ENCODE results near the gene PDE11A.
A peak's percentile ranks its signal among the peaks of the same experiment; 100 is the strongest.

The PDE11A gene

GRCh38 chr2:177628831-177629230 lies 443.7 kb downstream of the PDE11A start:
- Histone ChIP-seq H4K20me1 (ENCODE audit: insufficient read depth, low read length) (no peaks in the 10 kb centered on the region), H3K36me3 (ENCODE audit: insufficient read depth, low read length) (no peaks in the 10 kb centered on the region), H3K4me2 (ENCODE audit: insufficient read depth, low read length) (no peak overlapping the region), H3K27ac (ENCODE audit: low read length) (no peak overlapping the region), H3K9me3 (ENCODE audit: insufficient read depth, low read length, severe bottlenecking) (no peaks in the 10 kb centered on the region), H3K79me2 (ENCODE audit: insufficient read depth, low read length) (no peaks in the 10 kb centered on the region), H2AFZ (ENCODE audit: low read depth, low read length) (0 out of 2 replicates have a peak overlapping the region, but pooled peaks have one; percentile 43), H3K27me3 (ENCODE audit: insufficient read depth, low read length, poor library complexity) (no peaks in the 10 kb centered on the region), H3K4me3 (ENCODE audit: low read depth in 1 of 2, low read length in 2 of 2) (no peak overlapping the region), H3K4me1 (ENCODE audit: insufficient read depth, low read length) (peaks cover 29% of the 10 kb centered on the region), H3K9ac (ENCODE audit: low read depth, low read length) (no peak overlapping the region)
- ATAC-seq (ENCODE audit: insufficient read depth, low read depth) (no peak), DNase-seq (no peak)
- TF ChIP-seq CTCF (IDR thresholded peaks at IDR 0.05; ENCODE audit: borderline replicate concordance, extremely low read depth, low read length, poor library complexity, severe bottlenecking) (no peak), EZH2 (IDR thresholded peaks at IDR 0.05; ENCODE audit: borderline replicate concordance, low read depth, low read length, severe bottlenecking) (no peak)

- Histone ChIP-seq H3K4me2 (ENCODE audit: insufficient read depth, low read length) (no peak overlapping the region), H4K20me1 (ENCODE audit: insufficient read depth, low read length) (no peaks in the 10 kb centered on the region), H3K36me3 (ENCODE audit: insufficient read depth, low read length) (no peaks in the 10 kb centered on the region), H3K9me3 (ENCODE audit: insufficient read depth, low read length, severe bottlenecking) (no peaks in the 10 kb centered on the region), H2AFZ (ENCODE audit: low read depth, low read length) (no peak overlapping the region), H3K79me2 (ENCODE audit: insufficient read depth, low read length) (no peaks in the 10 kb centered on the region), H3K27ac (ENCODE audit: low read length) (no peak overlapping the region), H3K4me1 (ENCODE audit: insufficient read depth, low read length) (peaks cover 12% of the 10 kb centered on the region), H3K27me3 (ENCODE audit: insufficient read depth, low read length, poor library complexity) (no peaks in the 10 kb centered on the region), H3K9ac (ENCODE audit: low read depth, low read length) (no peak overlapping the region), H3K4me3 (ENCODE audit: low read depth in 1 of 2, low read length in 2 of 2) (no peak overlapping the region)
- no peak for TF ChIP-seq EZH2 (IDR thresholded peaks at IDR 0.05; ENCODE audit: borderline replicate concordance, low read depth, low read length, severe bottlenecking)
- TF ChIP-seq CTCF (IDR thresholded peaks at IDR 0.05; ENCODE audit: borderline replicate concordance, extremely low read depth, low read length, poor library complexity, severe bottlenecking): no peak
- no peak for DNase-seq
- ATAC-seq (ENCODE audit: insufficient read depth, low read depth): no peak
Observed at GRCh38 chr2:177625744-177626650, 446.6 kb downstream of the PDE11A start.

- ATAC-seq (ENCODE audit: insufficient read depth, low read depth) (no peak), DNase-seq (no peak)
- H3K4me3 ChIP-seq (ENCODE audit: low read depth in 1 of 2, low read length in 2 of 2): no peak overlapping the region
- no peaks in the 10 kb centered on the region for H3K27me3 ChIP-seq (ENCODE audit: insufficient read depth, low read length, poor library complexity)
- H3K27ac ChIP-seq (ENCODE audit: low read length): no peak overlapping the region
- TF ChIP-seq EZH2 (IDR thresholded peaks at IDR 0.05; ENCODE audit: borderline replicate concordance, low read depth, low read length, severe bottlenecking): no peak
- H3K4me2 ChIP-seq (ENCODE audit: insufficient read depth, low read length): no peak overlapping the region
- H3K79me2 ChIP-seq (ENCODE audit: insufficient read depth, low read length): no peaks in the 10 kb centered on the region
- no peak overlapping the region for H3K9ac ChIP-seq (ENCODE audit: low read depth, low read length)
- H3K9me3 ChIP-seq (ENCODE audit: insufficient read depth, low read length, severe bottlenecking): no peaks in the 10 kb centered on the region
- H3K36me3 ChIP-seq (ENCODE audit: insufficient read depth, low read length): no peaks in the 10 kb centered on the region
- H4K20me1 ChIP-seq (ENCODE audit: insufficient read depth, low read length): no peaks in the 10 kb centered on the region
- H2AFZ ChIP-seq (ENCODE audit: low read depth, low read length): no peak overlapping the region
- H3K4me1 ChIP-seq (ENCODE audit: insufficient read depth, low read length): peaks cover 15% of the 10 kb centered on the region
Observed at GRCh38 chr2:177622521-177622920, 450.1 kb downstream of the PDE11A start.

GRCh38 chr2:177619986-177620385 lies 452.6 kb downstream of the PDE11A start:
- ATAC-seq (ENCODE audit: insufficient read depth, low read depth) (no peak), DNase-seq (no peak)
- no peaks in the 10 kb centered on the region for H3K79me2 ChIP-seq (ENCODE audit: insufficient read depth, low read length)
- H3K9me3 ChIP-seq (ENCODE audit: insufficient read depth, low read length, severe bottlenecking): no peaks in the 10 kb centered on the region
- H3K9ac ChIP-seq (ENCODE audit: low read depth, low read length): no peak overlapping the region
- H4K20me1 ChIP-seq (ENCODE audit: insufficient read depth, low read length): no peaks in the 10 kb centered on the region
- peaks cover 15% of the 10 kb centered on the region for H3K4me1 ChIP-seq (ENCODE audit: insufficient read depth, low read length)
- no peak overlapping the region for H3K4me2 ChIP-seq (ENCODE audit: insufficient read depth, low read length)
- no peak overlapping the region for H3K4me3 ChIP-seq (ENCODE audit: low read depth in 1 of 2, low read length in 2 of 2)
- TF ChIP-seq EZH2 (IDR thresholded peaks at IDR 0.05; ENCODE audit: borderline replicate concordance, low read depth, low read length, severe bottlenecking) (no peak), CTCF (IDR thresholded peaks at IDR 0.05; ENCODE audit: borderline replicate concordance, extremely low read depth, low read length, poor library complexity, severe bottlenecking) (no peak)
- H3K27me3 ChIP-seq (ENCODE audit: insufficient read depth, low read length, poor library complexity): no peaks in the 10 kb centered on the region
- peak overlapping the region; percentile 53; the same call in 1 of the 2 replicates for H2AFZ ChIP-seq (ENCODE audit: low read depth, low read length)
- H3K36me3 ChIP-seq (ENCODE audit: insufficient read depth, low read length): no peaks in the 10 kb centered on the region
- no peak overlapping the region for H3K27ac ChIP-seq (ENCODE audit: low read length)

Data from DND-41 (cell line).